Keratinocyte (primary cell): ENCODE data around the gene PRKCZ. TPM values are rescaled to one million over a fixed set of nuclear protein-coding genes. Genes with fewer than 3 reads are reported as not detected.
"Not testable (repeated sequence)": the region's sequence is repeated elsewhere in the genome, so short reads cannot be mapped to it uniquely, and the experiment has no call there.

Source experiments
- DNase-seq: peaks from one replicate; pipeline ENCODE4 v3.0.0-alpha.2; 2011; ENCODE audit warnings: low read depth, missing footprints, low spot score
- FAIRE-seq: peaks from 2 replicates; lab custom pipeline; 2011; peaks lifted over from hg19 to GRCh38; lab: Jason Lieb, UNC
- H2AFZ ChIP-seq: 2 replicates; pipeline ENCODE4 v1.6.0; 2012; ENCODE audit warnings: low read length, control low read depth, inconsistent platforms; ENCODE audit not compliant: control insufficient read depth
- H3K27ac ChIP-seq: 2 replicates; pipeline ENCODE4 v1.5.1; 2011; ENCODE audit warnings: low read length; ENCODE audit not compliant: control insufficient read depth, insufficient read depth
- H3K27me3 ChIP-seq: 3 replicates; pipeline ENCODE4 v1.6.0; 2011; ENCODE audit warnings: low read length; ENCODE audit not compliant: control insufficient read depth, insufficient read depth; ENCODE audit errors: extremely low read depth
- H3K36me3 ChIP-seq, 2 experiments: 2 replicates in 1 of 2; 3 replicates in 1 of 2; pipeline ENCODE4 v1.5.1; 2011; ENCODE audit warnings: low read length in 2 of 2, mild to moderate bottlenecking in 1 of 2; ENCODE audit not compliant: control insufficient read depth in 2 of 2, insufficient read depth in 2 of 2; ENCODE audit errors: extremely low read depth in 1 of 2
- H3K4me1 ChIP-seq: 3 replicates; pipeline ENCODE4 v1.5.1; 2011; ENCODE audit warnings: low read length; ENCODE audit not compliant: control insufficient read depth, insufficient read depth; ENCODE audit errors: extremely low read depth
- H3K4me2 ChIP-seq: 3 replicates; pipeline ENCODE4 v1.6.0; 2011; ENCODE audit warnings: low read depth, low read length; ENCODE audit not compliant: control insufficient read depth, insufficient read depth; ENCODE audit errors: extremely low read depth
- H3K4me3 ChIP-seq, 3 experiments: fragments of 200-600 bp in 1 of 3; sonication (generic) in 1 of 3; 2 replicates in 2 of 3; 3 replicates in 1 of 3; pipeline ENCODE4 v1.5.1; 2011 to 2016; ENCODE audit warnings: low read length in 3 of 3, mild to moderate bottlenecking in 3 of 3, control low read depth in 2 of 3, inconsistent platforms in 1 of 3, low read depth in 1 of 3, mixed read lengths in 1 of 3, mixed run types in 1 of 3, moderate library complexity in 1 of 3; ENCODE audit not compliant: control insufficient read depth in 2 of 3, insufficient read depth in 2 of 3; ENCODE audit errors: extremely low read depth in 1 of 3
- H3K79me2 ChIP-seq: 2 replicates; pipeline ENCODE4 v1.6.0; 2012; ENCODE audit warnings: low read length; ENCODE audit not compliant: control insufficient read depth, insufficient read depth
- H3K9ac ChIP-seq: 3 replicates; pipeline ENCODE4 v1.6.0; 2011; ENCODE audit warnings: low read length; ENCODE audit not compliant: control insufficient read depth, insufficient read depth; ENCODE audit errors: extremely low read depth
- H3K9me1 ChIP-seq: 3 replicates; pipeline ENCODE4 v1.6.0; 2011; ENCODE audit warnings: low read length; ENCODE audit not compliant: control insufficient read depth, insufficient read depth; ENCODE audit errors: extremely low read depth
- H3K9me3 ChIP-seq: 2 replicates; pipeline ENCODE4 v1.5.1; 2012; ENCODE audit warnings: low read depth, low read length; ENCODE audit not compliant: control insufficient read depth
- H4K20me1 ChIP-seq: 3 replicates; pipeline ENCODE4 v1.6.0; 2011; ENCODE audit warnings: low read length; ENCODE audit not compliant: control insufficient read depth, insufficient read depth; ENCODE audit errors: extremely low read depth
- CTCF ChIP-seq, 3 experiments: IDR thresholded peaks in 1 of 3; conservative IDR thresholded peaks in 1 of 3; optimal IDR thresholded peaks in 1 of 3; 2 replicates in 2 of 3; 3 replicates in 1 of 3; pipeline versions ENCODE3 to v1.5.1; 2011; ENCODE audit warnings: low read length in 3 of 3, mild to moderate bottlenecking in 3 of 3, moderate library complexity in 2 of 3, control low read depth in 1 of 3, inconsistent platforms in 1 of 3; ENCODE audit not compliant: insufficient read depth in 2 of 3; ENCODE audit errors: extremely low read depth in 1 of 3
- EZH2 ChIP-seq: IDR thresholded peaks from one replicate; pipeline ENCODE4 v1.6.1; 2012; ENCODE audit warnings: inconsistent platforms, mild to moderate bottlenecking, low read length, moderate library complexity
- dilution Hi-C: fragments of 300-500 bp; cut with MboI; formaldehyde crosslinking; loops from one replicate; pipeline ENCODE4 v1.7.0; 2020; ENCODE audit warnings: low sequenced_read_pairs; ENCODE audit not compliant: extremely low pct_ligation_motif_present
- polyA plus RNA-seq, 5 experiments: library from polyadenylated mRNA; depleted of rRNA in 3 of 5; stranded (reverse) in 3 of 5; stranded (forward) in 1 of 5; unstranded in 1 of 5; fragments of >200 nt; gene quantifications; 1 replicate in 1 of 5; 2 replicates in 3 of 5; 3 replicates in 1 of 5; pipeline versions ENCODE4 v1.2.1 to v1.2.3, GENCODE V29; 2011 to 2012; ENCODE audit warnings: missing spikeins in 2 of 5, low read depth in 1 of 5, low replicate concordance in 1 of 5

Gene PRKCZ
- polyA plus RNA-seq, 1 donor (not counting 4 experiments of a cell fraction or from before 2014, with no cell fraction given): 36.3 TPM

- Histone ChIP-seq H3K4me3 (no peak overlapping the region), H4K20me1 (no peaks in the 10 kb centered on the region), H3K4me1 (peaks cover 29% of the 10 kb centered on the region), H3K27ac (no peak overlapping the region), H3K9ac (no peak overlapping the region), H3K27me3 (no peaks in the 10 kb centered on the region), H3K9me3 (no peaks in the 10 kb centered on the region), H3K4me2 (no peak overlapping the region), H3K79me2 (no peaks in the 10 kb centered on the region), H3K36me3 (peaks cover 0 to 7% of the 10 kb centered on the region in 2 experiments), H3K9me1 (no peaks in the 10 kb centered on the region), H2AFZ (no peak overlapping the region)
- DNase-seq: no peak
- no peak for TF ChIP-seq CTCF (optimal IDR thresholded peaks at IDR 0.05 in 1 of 3, IDR thresholded peaks at IDR 0.05 in 1 of 3, conservative IDR thresholded peaks at IDR 0.05 in 1 of 3; ENCODE audit: extremely low read depth in 1 of 3, insufficient read depth in 2 of 3, low read length in 3 of 3)
- TF ChIP-seq EZH2: no peak
- dilution Hi-C loops: no loop called here
- no peak for FAIRE-seq
These were observed 87.3 kb downstream of the PRKCZ start for GRCh38 chr1:2137257-2138121.

GRCh38 chr1:2139156-2139555, 88.9 kb downstream of the PRKCZ start:
- H3K4me1 ChIP-seq: peaks cover 21% of the 10 kb centered on the region
- H4K20me1 ChIP-seq, H3K9me3 ChIP-seq, H3K27me3 ChIP-seq, H3K4me2 ChIP-seq, H2AFZ ChIP-seq, H3K27ac ChIP-seq, FAIRE-seq, dilution Hi-C loops, H3K36me3 ChIP-seq, H3K9ac ChIP-seq, H3K79me2 ChIP-seq, DNase-seq, H3K4me3 ChIP-seq, H3K9me1 ChIP-seq: not testable (repeated sequence)
